HepG2 (cell line): Measurements from ENCODE around the gene SEC14L1. TPM values are rescaled to one million over a fixed set of nuclear protein-coding genes. Genes with fewer than 3 reads are reported as not detected.

Experiments used
- DMTF1 ChIP-seq: sonication (generic); formaldehyde crosslinking; IDR thresholded peaks from 2 replicates; pipeline ENCODE4 v1.4.0; 2020; ENCODE audit warnings: mild to moderate bottlenecking, missing genetic modification reagents
- FOXA3 ChIP-seq: IDR thresholded peaks from 2 replicates; pipeline ENCODE4 v1.6.1; 2016; ENCODE audit warnings: missing genetic modification reagents, missing compliant biosample characterization
- HOXA3 ChIP-seq: sonication (generic); formaldehyde crosslinking; IDR thresholded peaks from 2 replicates; pipeline ENCODE4 v1.5.0; 2020; ENCODE audit warnings: missing genetic modification reagents
- KDM4B ChIP-seq: sonication (generic); formaldehyde crosslinking; IDR thresholded peaks from 2 replicates; pipeline ENCODE4 v1.4.0; 2020; ENCODE audit warnings: missing genetic modification reagents
- RAD21 ChIP-seq: fragments of 450-650 bp; formaldehyde crosslinking; IDR thresholded peaks from 2 replicates; pipeline ENCODE4 v1.5.0; 2020; ENCODE audit warnings: mild to moderate bottlenecking
- RBAK ChIP-seq: sonication (generic); formaldehyde crosslinking; IDR thresholded peaks from 2 replicates; pipeline ENCODE4 v1.5.1; 2020; ENCODE audit warnings: mild to moderate bottlenecking, missing genetic modification reagents
- ZBTB34 ChIP-seq: sonication (generic); formaldehyde crosslinking; IDR thresholded peaks from 2 replicates; pipeline ENCODE4 v1.8.0; 2022; ENCODE audit warnings: mild to moderate bottlenecking, missing genetic modification reagents
- ZHX2 ChIP-seq, 2 experiments: sonication (generic) in 1 of 2; formaldehyde crosslinking in 1 of 2; IDR thresholded peaks; 2 replicates each; pipeline versions ENCODE4 v1.6.1 to v1.9.0; 2014 to 2022; ENCODE audit warnings: antibody characterized with exemption in 1 of 2, borderline replicate concordance in 1 of 2, inconsistent platforms in 1 of 2, low read depth in 1 of 2, missing genetic modification reagents in 1 of 2
- ZNF17 ChIP-seq: sonication (generic); formaldehyde crosslinking; IDR thresholded peaks from 2 replicates; pipeline ENCODE4 v1.5.0; 2020; ENCODE audit warnings: mild to moderate bottlenecking, missing genetic modification reagents
- ZNF232 ChIP-seq: sonication (generic); formaldehyde crosslinking; IDR thresholded peaks from 2 replicates; pipeline ENCODE4 v1.4.0; 2020; ENCODE audit warnings: missing genetic modification reagents, borderline replicate concordance
- ZNF317 ChIP-seq: sonication (generic); formaldehyde crosslinking; IDR thresholded peaks from 2 replicates; pipeline ENCODE4 v1.5.0; 2020; ENCODE audit warnings: mild to moderate bottlenecking, missing genetic modification reagents
- ZNF552 ChIP-seq: sonication (generic); formaldehyde crosslinking; IDR thresholded peaks from 2 replicates; pipeline ENCODE4 v1.9.0; 2022; ENCODE audit warnings: missing genetic modification reagents, mild to moderate bottlenecking, borderline replicate concordance
- ZNF703 ChIP-seq: sonication (generic); formaldehyde crosslinking; IDR thresholded peaks from 2 replicates; pipeline ENCODE4 v1.5.1; 2020; ENCODE audit warnings: missing genetic modification reagents, mild to moderate bottlenecking, moderate library complexity, borderline replicate concordance
- ZNF720 ChIP-seq: sonication (generic); formaldehyde crosslinking; IDR thresholded peaks from 2 replicates; pipeline ENCODE4 v1.4.0; 2020; ENCODE audit warnings: missing genetic modification reagents
- ZSCAN12 ChIP-seq: sonication (generic); formaldehyde crosslinking; IDR thresholded peaks from 2 replicates; pipeline ENCODE4 v1.9.0; 2021; ENCODE audit warnings: mild to moderate bottlenecking, missing genetic modification reagents
- ZSCAN22 ChIP-seq: sonication (generic); formaldehyde crosslinking; IDR thresholded peaks from 2 replicates; pipeline ENCODE4 v1.4.0; 2020; ENCODE audit warnings: mild to moderate bottlenecking, missing genetic modification reagents
- ZSCAN29 ChIP-seq: sonication (generic); formaldehyde crosslinking; conservative IDR thresholded peaks from 2 replicates; pipeline ENCODE4 v1.4.0; 2020; ENCODE audit warnings: mild to moderate bottlenecking, missing genetic modification reagents
- polyA plus RNA-seq, 8 experiments: library from polyadenylated mRNA; depleted of rRNA in 3 of 8; stranded (reverse) in 7 of 8; unstranded in 1 of 8; fragments of >200 nt; fragmentation: Illumina TruSeq in 4 of 8; extraction: Trizol in 4 of 8; gene quantifications; 2 replicates each; pipeline versions ENCODE4 v1.2.1 to v1.2.3, GENCODE V29; 2011 to 2016; ENCODE audit warnings: low read depth in 4 of 8, missing spikeins in 1 of 8, mixed read lengths in 1 of 8; ENCODE audit not compliant: insufficient read depth in 1 of 8
- total RNA-seq, 5 experiments: library from RNA; depleted of rRNA; stranded (reverse); fragments of >200 nt; fragmentation: Illumina TruSeq; extraction: Trizol; gene quantifications; 2 replicates each; pipeline ENCODE4 v1.2.3, GENCODE V29; 2016; ENCODE audit warnings: low read depth in 1 of 5
- TF ChIP-seq, protein P1 (sequence below): sonication (generic); formaldehyde crosslinking; IDR thresholded peaks from 2 replicates; pipeline ENCODE4; 2020; ENCODE audit warnings: missing genetic modification reagents, mild to moderate bottlenecking, borderline replicate concordance

The SEC14L1 gene
- total and polyA plus RNA-seq, 2 of the 13 experiments (the other 11 are each of a cell fraction or from before 2014, with no cell fraction given), result 26.3 to 43.9 TPM

GRCh38 chr17:77247048-77247541 lies 106.3 kb downstream of the SEC14L1 start (continued):
- TF ChIP-seq, protein P1, sequence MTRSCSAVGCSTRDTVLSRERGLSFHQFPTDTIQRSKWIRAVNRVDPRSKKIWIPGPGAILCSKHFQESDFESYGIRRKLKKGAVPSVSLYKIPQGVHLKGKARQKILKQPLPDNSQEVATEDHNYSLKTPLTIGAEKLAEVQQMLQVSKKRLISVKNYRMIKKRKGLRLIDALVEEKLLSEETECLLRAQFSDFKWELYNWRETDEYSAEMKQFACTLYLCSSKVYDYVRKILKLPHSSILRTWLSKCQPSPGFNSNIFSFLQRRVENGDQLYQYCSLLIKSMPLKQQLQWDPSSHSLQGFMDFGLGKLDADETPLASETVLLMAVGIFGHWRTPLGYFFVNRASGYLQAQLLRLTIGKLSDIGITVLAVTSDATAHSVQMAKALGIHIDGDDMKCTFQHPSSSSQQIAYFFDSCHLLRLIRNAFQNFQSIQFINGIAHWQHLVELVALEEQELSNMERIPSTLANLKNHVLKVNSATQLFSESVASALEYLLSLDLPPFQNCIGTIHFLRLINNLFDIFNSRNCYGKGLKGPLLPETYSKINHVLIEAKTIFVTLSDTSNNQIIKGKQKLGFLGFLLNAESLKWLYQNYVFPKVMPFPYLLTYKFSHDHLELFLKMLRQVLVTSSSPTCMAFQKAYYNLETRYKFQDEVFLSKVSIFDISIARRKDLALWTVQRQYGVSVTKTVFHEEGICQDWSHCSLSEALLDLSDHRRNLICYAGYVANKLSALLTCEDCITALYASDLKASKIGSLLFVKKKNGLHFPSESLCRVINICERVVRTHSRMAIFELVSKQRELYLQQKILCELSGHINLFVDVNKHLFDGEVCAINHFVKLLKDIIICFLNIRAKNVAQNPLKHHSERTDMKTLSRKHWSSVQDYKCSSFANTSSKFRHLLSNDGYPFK, result peak; percentile 34; the same call in 1 of the 2 replicates
- TF ChIP-seq ZNF17 (CRISPR knock-in tag) (no peak), HOXA3 (CRISPR knock-in tag) (peak; percentile 56), ZNF720 (CRISPR knock-in tag) (no peak), ZNF317 (CRISPR knock-in tag) (0 out of 2 replicates have a peak, but pooled peaks have one; percentile 52), ZNF703 (CRISPR knock-in tag) (no peak), RAD21 (CRISPR knock-in tag) (peak; percentile 99), ZSCAN22 (CRISPR knock-in tag) (no peak), ZNF552 (no peak), RBAK (CRISPR knock-in tag) (no peak), ZHX2 (IDR thresholded peaks at IDR 0.05; ENCODE audit: low read depth) (no peak), ZHX2 (CRISPR knock-in tag; IDR thresholded peaks at IDR 0.05; ENCODE audit: borderline replicate concordance) (no peak), KDM4B (CRISPR knock-in tag) (no peak), ZSCAN12 (CRISPR knock-in tag) (no peak), FOXA3 (CRISPR knock-in tag) (peak; percentile 40; the same call in 1 of the 2 replicates), ZBTB34 (CRISPR knock-in tag) (no peak), ZSCAN29 (CRISPR knock-in tag) (0 out of 2 replicates have a peak, but pooled peaks have one; percentile 36), ZNF232 (CRISPR knock-in tag) (no peak), DMTF1 (CRISPR knock-in tag) (no peak)
